ENCODE data around the gene PLCG2. TPM values are rescaled to one million over a fixed set of nuclear protein-coding genes. Genes with fewer than 3 reads are reported as not detected.
"Not testable (repeated sequence)": the region's sequence is repeated elsewhere in the genome, so short reads cannot be mapped to it uniquely, and the experiment has no call there.

The PLCG2 gene
- total RNA-seq, 1 donor from 2014 or later: 47.6 TPM

DNA sequence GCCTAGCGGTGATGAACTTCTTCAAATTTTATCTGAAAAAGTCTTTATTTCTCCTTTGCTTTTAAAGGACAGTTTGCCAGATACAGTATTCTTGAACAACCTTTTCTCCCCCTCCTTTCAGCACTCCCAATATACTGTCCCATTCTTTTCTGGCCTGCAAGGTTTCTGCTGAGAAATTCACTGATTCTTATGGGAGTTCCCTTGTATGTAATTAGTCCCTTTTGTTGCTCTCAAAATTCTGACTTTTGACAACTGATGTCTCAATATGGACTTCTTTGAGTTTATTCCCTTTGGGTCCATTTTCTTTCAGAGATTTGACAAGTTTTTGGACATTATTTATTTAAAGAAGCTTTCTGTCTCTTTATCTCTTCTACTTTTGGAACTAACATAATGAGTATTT is 192.8 kb downstream of the PLCG2 start:
- no peak for TF ChIP-seq CTCF (IDR thresholded peaks at IDR 0.05)
- DNase-seq: no peak

DNA sequence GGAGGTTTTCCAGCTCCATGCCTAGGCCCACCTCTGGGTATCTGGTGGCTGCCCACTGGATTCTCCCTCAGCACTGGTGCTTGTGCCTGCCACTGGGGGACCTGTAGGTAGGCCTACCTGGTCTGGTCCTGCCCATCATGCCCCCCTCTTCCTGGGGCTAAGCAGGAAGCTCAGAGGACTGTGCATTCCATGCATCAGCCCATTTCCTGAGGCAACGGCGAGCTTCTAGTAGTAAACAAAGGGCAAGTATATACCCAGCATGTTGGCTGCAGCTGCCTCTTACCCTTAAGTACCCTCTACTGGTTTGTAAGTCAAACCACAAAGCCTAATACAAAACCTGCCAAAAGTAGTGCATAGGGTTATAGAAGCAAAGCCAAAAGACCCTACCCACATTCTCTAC is 194.6 kb downstream of the PLCG2 start:
- Histone ChIP-seq H3K4me3 (no peak overlapping the region), H3K36me3 (no peaks in the 10 kb centered on the region), H3K27me3 (no peaks in the 10 kb centered on the region), H3K27ac (no peak overlapping the region), H3K9me3 (peaks cover 5% of the 10 kb centered on the region), H3K4me1 (no peaks in the 10 kb centered on the region)
- ATAC-seq (no peak), DNase-seq (no peak)
- intact Hi-C loops (cut with DNase I): no loop called here
- TF ChIP-seq CTCF (IDR thresholded peaks at IDR 0.05): no peak

More for the DNA sequence above, 192.8 kb downstream of the PLCG2 start:
- Histone ChIP-seq H3K27ac (no peak overlapping the region), H3K27me3 (no peaks in the 10 kb centered on the region), H3K4me1 (no peaks in the 10 kb centered on the region), H3K4me3 (no peak overlapping the region), H3K9me3 (peaks cover 5% of the 10 kb centered on the region), H3K36me3 (no peaks in the 10 kb centered on the region)
- intact Hi-C loops (cut with DNase I): no loop called here
- no peak for ATAC-seq

DNA sequence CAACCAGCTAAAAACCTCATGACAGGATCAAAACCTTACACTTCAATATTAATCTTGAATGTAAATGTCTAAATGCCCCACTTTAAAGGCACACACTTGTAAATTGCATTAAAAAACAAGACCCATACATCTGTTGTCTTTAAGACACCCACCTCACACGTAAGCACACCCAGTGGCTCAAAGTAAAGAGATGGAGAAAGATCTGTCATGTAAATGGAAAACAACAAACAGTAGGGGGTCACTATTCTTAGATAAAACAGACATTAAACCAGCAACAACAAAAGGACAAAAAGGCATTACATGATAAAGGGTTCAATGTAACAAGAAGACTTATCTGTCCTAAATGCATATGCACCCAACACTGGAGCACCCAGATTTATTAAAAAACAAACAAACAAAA is 196.5 kb downstream of the PLCG2 start:
- DNase-seq (no peak), ATAC-seq (no peak)
- no peak overlapping the region for H3K27ac ChIP-seq
- no peaks in the 10 kb centered on the region for H3K36me3 ChIP-seq
- no peak for TF ChIP-seq CTCF (IDR thresholded peaks at IDR 0.05)
- no peaks in the 10 kb centered on the region for H3K4me1 ChIP-seq
- no peaks in the 10 kb centered on the region for H3K27me3 ChIP-seq
- intact Hi-C loops (cut with DNase I): no loop called here
- peaks cover 5% of the 10 kb centered on the region for H3K9me3 ChIP-seq
- H3K4me3 ChIP-seq: no peak overlapping the region

DNA sequence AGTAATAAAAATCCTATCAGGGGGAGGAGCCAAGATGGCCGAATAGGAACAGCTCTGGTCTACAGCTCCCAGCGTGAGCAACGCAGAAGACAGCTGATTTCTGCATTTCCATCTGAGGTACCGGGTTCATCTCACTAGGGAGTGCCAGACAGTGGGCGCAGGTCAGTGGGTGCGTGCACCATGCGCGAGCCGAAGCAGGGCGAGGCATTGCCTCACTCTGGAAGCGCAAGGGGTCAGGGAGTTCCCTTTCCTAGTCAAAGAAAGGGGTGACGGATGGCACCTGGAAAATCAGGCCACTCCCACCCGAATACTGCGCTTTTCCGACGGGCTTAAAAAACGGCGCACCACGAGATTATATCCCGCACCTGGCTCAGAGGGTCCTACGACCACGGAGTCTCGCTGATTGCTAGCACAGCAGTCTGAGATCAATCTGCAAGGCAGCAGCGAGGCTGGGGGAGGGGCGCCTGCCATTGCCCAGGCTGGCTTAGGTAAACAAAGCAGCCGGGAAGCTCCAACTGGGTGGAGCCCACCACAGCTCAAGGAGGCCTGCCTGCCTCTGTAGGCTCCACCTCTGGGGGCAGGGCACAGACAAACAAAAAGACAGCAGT is 198.3 kb downstream of the PLCG2 start:
- H3K36me3 ChIP-seq; H3K27me3 ChIP-seq; H3K27ac ChIP-seq; DNase-seq; H3K9me3 ChIP-seq; H3K4me1 ChIP-seq; ATAC-seq; intact Hi-C loops (cut with DNase I); H3K4me3 ChIP-seq: not testable (repeated sequence)

GRCh38 chr16:81987121-81987520 is 208.0 kb downstream of the PLCG2 start:
- intact Hi-C loops (cut with DNase I): no loop called here
- ATAC-seq (no peak), DNase-seq (no peak)
- no peaks in the 10 kb centered on the region for H3K4me1 ChIP-seq
- H3K27me3 ChIP-seq: no peaks in the 10 kb centered on the region
- no peak overlapping the region for H3K27ac ChIP-seq
- H3K9me3 ChIP-seq: no peaks in the 10 kb centered on the region
- no peak overlapping the region for H3K4me3 ChIP-seq
- TF ChIP-seq CTCF (IDR thresholded peaks at IDR 0.05): no peak
- H3K36me3 ChIP-seq: no peaks in the 10 kb centered on the region

- ATAC-seq: no peak
- Histone ChIP-seq H3K4me1 (no peaks in the 10 kb centered on the region), H3K36me3 (no peaks in the 10 kb centered on the region), H3K9me3 (no peaks in the 10 kb centered on the region), H3K27ac (no peak overlapping the region), H3K27me3 (no peaks in the 10 kb centered on the region), H3K4me3 (no peak overlapping the region)
- intact Hi-C loops (cut with DNase I): no loop called here
- no peak for TF ChIP-seq CTCF (IDR thresholded peaks at IDR 0.05)
- no peak for DNase-seq
Measured at GRCh38 chr16:81987706-81988105, 208.6 kb downstream of the PLCG2 start.

Data from upper lobe of right lung (tissue), 1 donor.